ENCODE data around the gene SIM2.

SIM2 gene

GRCh38 chr21:36684957-36685714, 13.8 kb upstream of the SIM2 start:
- DNase-seq (ENCODE audit: low spot score): no peak

- no peak for DNase-seq (ENCODE audit: low spot score)
Observed at GRCh38 chr21:36686955-36687354, 12.0 kb upstream of the SIM2 start.

- DNase-seq (ENCODE audit: low spot score): no peak
Observed at GRCh38 chr21:36688324-36688723, 10.6 kb upstream of the SIM2 start.

- DNase-seq (ENCODE audit: low spot score): no peak
Observed at GRCh38 chr21:36689324-36689723, 9.6 kb upstream of the SIM2 start.

- DNase-seq (ENCODE audit: low spot score): no peak
Observed at GRCh38 chr21:36690628-36691554, 8.0 kb upstream of the SIM2 start.

DNA sequence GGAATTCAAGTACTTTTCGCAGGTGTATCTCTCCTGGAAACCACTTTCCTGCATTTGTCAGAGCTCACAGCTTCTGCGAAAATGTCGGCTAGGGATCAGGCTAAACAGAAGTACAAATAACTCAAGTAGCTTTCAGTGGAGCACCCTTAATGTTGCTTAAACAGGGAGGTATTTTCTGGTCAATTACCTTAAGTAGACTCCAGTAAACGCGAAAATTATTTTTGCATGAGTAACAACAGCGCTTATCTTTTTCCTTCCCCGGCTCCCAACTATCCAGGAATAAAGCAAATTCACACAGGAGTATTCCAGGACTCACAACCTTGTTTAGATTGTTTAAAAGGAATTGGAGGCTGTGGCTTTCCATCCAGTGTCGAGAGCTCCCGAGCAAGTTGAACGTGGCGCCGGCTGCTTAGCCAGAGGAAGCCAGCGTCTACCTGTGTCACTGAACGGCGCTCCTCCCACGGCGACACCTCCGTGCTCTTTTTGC, 7.3 kb upstream of the SIM2 start:
- no peak for DNase-seq (ENCODE audit: low spot score)

DNA sequence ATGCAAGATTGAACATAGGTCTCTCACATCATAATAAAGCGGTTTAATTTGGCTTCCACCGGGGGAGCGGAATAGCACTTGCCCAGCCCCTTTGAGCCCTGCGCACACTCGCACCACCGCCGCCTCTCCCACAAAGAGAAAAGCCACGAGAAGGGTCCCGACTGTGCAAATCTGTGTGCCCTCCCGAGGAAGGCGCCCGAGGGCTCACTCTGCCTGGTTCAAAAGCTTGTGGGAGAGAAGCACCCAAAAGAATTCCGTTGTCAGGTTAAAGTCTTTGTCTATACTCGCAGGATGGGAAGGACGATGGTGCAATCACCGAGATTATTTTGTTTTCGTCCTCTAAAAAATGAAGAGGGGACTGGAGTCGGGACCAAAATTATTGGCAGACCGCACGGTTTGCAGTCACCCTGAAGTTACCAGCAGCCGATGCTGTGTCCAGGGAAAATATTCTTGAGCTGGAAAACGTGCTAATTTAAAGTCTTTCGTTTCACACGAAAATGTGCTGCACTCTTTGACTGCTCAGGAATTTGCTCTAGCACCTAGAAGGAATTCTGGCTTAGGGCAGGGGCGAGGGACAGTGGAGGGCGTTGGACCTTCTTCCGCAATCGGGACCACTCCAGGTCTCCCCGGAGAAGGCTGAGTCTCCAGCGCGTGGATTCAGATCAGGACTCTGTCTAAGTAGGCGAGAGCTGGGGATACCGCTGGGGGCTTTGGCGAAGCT, 6.6 kb upstream of the SIM2 start:
- no peak for DNase-seq (ENCODE audit: low spot score)

- DNase-seq (ENCODE audit: low spot score): no peak
Observed at GRCh38 chr21:36692835-36693488, 6.0 kb upstream of the SIM2 start.

DNA sequence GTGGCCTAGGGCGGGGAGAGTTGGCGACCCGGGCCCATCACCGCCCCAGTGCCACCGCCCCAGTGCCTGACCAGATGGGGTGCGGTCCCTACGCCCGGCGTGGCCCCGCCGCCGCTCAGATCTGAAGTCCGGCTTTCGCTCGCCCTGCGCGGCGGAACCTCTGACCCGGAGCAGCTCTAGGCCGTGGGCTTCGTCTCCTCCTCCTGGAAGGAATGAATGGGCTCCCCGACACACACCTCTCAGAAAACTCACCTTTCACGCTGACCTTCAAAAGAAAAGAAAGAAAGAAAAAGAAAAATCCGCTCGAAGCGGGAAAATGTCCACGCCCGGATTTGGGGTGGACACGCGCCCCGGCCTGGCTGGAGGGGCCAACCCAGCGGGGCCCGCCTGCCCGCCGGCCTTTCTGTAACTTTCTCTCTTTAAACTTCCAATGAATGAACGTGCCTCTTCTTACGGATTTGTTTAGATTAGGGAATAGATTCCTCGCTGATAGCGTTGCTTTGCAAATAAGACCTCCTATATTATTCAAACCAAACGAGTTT, 5.4 kb upstream of the SIM2 start:
- no peak for DNase-seq (ENCODE audit: low spot score)

DNA sequence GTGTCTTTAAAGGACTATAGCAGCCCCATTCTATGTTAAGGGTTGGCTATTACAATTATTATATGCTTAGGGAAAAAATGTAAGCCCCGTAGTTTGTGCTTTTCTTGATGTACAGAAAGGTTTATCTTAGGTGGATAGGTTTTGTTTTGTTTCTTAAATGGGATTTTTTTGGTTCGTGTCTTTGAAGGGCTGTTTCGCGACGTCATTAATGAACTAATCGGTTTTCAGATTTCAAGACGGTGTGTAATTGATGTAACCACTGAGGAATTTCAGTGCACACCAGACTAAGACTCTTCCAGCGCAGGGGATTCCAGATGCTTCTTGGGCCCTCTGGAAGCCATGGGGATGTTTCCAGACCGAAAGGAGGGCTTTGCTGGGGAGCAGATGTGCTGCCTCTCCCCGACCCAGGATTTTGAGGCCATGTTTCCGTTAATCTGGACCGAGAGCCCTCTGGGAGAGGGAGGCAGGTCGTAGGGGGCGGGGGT, 4.8 kb upstream of the SIM2 start:
- DNase-seq (ENCODE audit: low spot score): no peak

DNA sequence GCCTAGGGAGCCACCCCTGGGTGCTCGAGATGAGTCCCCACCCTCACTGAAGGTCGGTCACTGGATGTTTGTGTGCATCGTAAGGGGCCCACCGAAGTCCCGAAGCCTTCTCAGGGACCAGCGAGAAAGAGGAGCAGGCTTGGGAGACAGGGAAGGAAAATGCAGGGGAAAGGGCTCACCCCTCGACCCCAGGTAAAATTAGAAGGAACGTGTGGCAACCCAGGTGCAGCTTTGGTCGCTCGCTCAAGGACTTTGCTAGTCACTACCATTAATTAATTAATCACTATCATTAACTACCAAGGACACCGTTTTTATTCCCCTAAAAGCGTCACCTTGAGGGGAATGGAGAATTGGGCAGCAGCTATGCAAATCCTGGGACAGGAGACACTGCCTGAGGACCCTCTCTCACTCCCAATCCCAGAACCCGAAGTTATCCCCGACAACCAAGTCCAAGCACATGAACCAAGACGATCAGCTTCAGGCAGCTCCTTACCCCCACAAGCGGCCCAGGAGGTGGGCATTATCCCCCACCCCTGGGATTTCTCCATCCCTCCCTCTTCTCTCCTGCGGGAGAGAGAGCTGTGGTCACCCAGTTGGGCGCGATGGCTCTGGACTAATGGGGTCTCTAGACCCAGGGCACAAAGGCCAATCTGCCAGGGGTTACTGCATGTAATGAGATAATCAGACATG, 4.2 kb upstream of the SIM2 start:
- no peak for DNase-seq (ENCODE audit: low spot score)

DNA sequence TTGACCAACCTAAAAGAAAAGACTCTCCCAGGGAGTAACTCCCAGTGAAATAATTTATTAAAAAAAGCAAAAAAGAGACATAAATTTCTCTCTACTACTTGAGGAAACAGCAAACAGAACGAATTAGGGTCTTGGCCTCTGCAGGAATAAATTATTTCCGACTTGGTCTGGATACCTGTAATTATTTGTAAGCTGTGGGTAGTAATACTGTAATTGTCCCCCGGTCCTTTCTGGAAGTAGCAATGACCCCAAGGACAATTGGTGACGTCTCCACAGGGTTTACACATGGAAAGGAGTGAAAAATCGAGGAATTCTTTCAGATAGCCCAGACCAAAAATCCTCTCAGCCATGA, 3.7 kb upstream of the SIM2 start:
- no peak for DNase-seq (ENCODE audit: low spot score)

GRCh38 chr21:36695671-36696389, 3.1 kb upstream of the SIM2 start:
- DNase-seq (ENCODE audit: low spot score): no peak

DNA sequence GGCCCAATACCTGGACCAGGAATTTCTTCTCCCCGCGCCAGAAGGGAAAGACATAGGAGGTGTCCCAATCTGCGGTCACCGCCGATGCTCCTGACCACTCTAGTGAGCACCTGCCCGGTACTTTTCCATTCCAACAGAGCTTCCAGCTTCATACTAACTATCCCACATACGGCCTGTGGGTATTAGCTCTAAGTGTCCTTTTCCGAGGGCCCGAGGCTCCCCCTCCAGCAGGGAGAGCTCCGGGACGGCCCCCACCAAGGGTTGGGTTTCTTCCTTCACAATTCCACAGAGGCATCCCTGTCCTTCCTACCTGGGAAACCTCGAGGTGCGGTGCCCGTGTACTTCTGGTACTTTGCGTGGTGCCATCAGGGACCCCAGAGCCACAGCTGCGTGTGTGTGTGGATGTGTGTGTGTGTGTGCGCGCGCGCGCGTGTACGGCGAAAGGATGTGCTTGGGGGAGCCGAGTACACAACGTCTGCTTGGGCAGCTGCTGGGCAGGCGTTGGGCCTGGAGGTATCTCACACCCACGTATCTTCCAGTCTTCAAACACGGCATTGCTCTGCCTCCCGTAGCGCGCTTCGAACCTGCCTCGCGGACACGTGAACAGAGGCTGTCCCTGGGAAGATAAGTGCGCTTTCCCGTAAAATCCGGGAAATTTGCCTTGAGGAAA, 2.4 kb upstream of the SIM2 start:
- DNase-seq (ENCODE audit: low spot score): no peak

- DNase-seq (ENCODE audit: low spot score): no peak
Observed at GRCh38 chr21:36697060-36697850, 1.7 kb upstream of the SIM2 start.

- DNase-seq (ENCODE audit: low spot score): no peak
Observed at GRCh38 chr21:36697851-36698384, 997 bp upstream of the SIM2 start.

GRCh38 chr21:36698385-36698980, 432 bp upstream of the SIM2 start:
- peak; percentile 69 for DNase-seq (ENCODE audit: low spot score)
